Stimulated activated CD8-positive, alpha-beta memory T cell treated with anti-CD3 and anti-CD28 coated beads, Interleukin-7, amount 100 ng/mL, for 1 hour (primary cell): ENCODE data around the gene RBBP4.

ENCODE experiments used
- DNase-seq, 2 donors: peaks; one replicate each; pipeline ENCODE4 v3.0.0-alpha.2; 2020; ENCODE audit warnings: low read depth in 2 of 2

RBBP4 gene

GRCh38 chr1:32719681-32720275 lies 68.8 kb downstream of the RBBP4 start:
- no peak for DNase-seq

GRCh38 chr1:32724678-32725614 lies 73.9 kb downstream of the RBBP4 start:
- no peak for DNase-seq

GRCh38 chr1:32725615-32725982 lies 74.6 kb downstream of the RBBP4 start:
- no peak for DNase-seq

GRCh38 chr1:32727876-32728275 lies 76.9 kb downstream of the RBBP4 start:
- DNase-seq: no peak

- no peak for DNase-seq
Measured at GRCh38 chr1:32728413-32729077, 77.5 kb downstream of the RBBP4 start.

GRCh38 chr1:32729254-32730046 lies 78.4 kb downstream of the RBBP4 start:
- no peak for DNase-seq

- DNase-seq: no peak
Measured at GRCh38 chr1:32733582-32734321, 82.7 kb downstream of the RBBP4 start.
